Stimulated activated CD8-positive, alpha-beta memory T cell treated with anti-CD3 and anti-CD28 coated beads, Interleukin-4, amount 100 ng/mL, for 1 hour (primary cell): ENCODE measurements around the gene UBE2N.
"Not testable (repeated sequence)": the region's sequence is repeated elsewhere in the genome, so short reads cannot be mapped to it uniquely, and the experiment has no call there.

Experiments
- DNase-seq, 2 donors: peaks; one replicate each; pipeline ENCODE4 v3.0.0-alpha.2; 2020; ENCODE audit warnings: low read depth in 2 of 2, low spot score in 1 of 2

Gene UBE2N

DNA sequence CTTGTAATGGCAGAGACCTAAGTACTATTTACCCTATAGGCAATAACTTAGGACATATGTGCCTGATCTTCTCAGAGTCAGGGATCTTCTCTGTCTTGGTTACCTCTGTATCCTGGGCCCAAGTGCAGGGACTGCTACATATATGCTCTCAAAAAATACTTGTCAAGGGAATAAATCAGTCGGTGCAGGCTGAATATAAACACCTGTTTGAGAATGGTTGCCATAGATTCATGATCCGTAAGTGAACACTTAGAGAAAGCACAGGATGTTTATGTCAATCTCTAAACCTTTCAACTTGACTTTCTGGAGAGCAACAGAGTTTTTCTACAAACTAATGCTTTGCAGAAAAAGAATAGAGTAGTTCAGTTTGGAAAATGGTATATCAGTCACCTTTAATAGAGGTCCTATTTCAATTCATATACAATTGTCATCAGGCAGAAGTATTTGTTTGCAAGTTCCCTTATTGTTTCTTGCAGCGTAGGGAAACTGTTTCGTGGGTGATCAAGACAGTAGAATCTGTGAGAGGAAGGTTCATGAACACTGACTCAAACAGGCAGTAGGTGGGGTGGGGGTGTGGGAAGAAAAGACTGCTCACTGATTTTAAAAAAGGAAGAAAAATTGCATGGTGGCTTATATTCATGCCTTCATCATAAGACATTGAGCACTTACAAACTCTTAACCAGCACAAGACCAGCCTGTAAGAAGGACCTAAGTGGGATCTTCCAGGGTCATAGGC lies 6.0 kb upstream of the UBE2N start:
- DNase-seq = no peak

DNA sequence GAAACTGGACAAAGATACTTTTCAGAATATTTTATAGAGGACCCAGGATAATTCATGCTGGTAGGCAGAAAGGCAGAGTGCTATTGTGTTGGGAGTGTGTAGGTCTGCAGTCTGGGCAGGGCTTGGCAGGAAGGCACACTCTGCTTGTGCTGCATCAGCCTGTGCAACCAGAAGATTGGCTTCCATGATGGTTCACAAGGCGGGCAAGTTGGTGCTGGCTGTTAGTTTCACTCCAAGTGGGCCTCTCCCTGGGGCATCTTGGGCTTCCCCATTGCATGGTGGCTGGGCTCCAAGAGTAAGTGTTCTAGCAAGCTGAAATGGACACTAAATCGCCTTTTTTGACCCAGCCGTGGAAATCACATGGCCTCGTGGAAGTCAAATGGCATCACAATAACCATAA lies 1.8 kb upstream of the UBE2N start:
- no peak for DNase-seq

- no peak for DNase-seq
These were observed 929 bp upstream of the UBE2N start for GRCh38 chr12:93442411-93443340.

DNA sequence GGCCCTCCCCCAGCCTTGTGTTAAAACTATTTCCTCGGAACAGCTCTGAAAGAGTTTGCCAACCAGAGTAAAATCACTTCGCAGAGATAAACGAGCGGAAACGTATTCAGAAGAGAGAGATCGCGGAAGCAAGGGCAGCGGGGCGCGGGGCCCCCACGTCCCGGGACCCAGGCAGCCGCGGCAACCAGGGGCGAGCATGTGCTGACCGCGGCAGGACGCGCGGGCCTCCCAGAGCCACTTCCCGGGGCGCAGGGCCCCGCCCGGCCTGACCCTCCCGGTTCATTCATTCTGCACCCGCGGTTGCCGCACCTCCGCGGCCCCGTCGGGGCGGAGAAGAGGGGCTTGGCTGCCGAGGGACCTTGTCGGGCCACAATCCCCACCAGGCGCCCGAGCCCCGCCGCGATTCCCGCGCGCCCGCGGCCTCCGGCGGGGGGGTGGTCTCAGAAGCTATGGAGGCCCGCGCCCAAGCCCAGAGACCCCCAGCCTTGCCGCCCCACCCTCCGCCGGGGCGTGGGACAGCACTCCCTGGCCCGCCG lies 598 bp downstream of the UBE2N start:
- peak; percentile 1 to 19 for DNase-seq

GRCh38 chr12:93440043-93440835 lies 1.5 kb downstream of the UBE2N start:
- DNase-seq = no peak

DNA sequence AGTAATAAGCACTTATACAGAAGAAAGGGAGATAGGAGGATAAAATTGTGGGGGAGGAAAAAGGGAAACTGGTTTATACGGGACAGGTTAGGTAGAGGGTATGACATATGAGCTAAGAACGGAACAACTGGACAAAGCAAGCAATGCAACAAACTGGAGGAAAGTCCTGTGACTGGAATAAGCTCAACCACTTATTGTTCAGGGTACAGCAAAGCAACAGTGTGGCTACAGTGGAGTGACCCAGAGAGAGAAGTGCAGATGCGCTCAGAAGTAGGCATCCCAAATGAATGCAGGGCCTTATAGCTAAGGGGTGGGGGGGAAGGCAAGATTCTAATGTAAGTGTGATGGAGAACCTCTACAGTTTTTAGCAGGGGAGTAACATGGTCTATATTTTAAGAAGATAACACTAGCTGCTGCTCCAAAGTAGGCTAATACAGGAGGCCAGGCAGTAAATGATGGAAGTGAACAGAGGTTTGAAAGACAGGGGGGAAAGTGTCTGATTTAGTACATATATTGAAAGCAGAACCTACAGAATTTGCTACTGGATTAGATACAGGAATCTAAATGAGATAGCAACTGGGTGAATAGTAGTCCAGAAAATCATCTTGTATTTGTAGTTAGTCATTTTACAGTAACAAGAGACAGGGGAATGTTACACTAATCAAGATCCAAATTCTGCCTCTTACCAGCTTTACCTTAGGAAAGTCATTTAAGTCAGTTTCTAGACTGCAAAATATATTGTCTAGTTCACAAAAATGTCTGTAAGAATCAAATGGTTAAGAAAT lies 3.3 kb downstream of the UBE2N start:
- no peak for DNase-seq

DNA sequence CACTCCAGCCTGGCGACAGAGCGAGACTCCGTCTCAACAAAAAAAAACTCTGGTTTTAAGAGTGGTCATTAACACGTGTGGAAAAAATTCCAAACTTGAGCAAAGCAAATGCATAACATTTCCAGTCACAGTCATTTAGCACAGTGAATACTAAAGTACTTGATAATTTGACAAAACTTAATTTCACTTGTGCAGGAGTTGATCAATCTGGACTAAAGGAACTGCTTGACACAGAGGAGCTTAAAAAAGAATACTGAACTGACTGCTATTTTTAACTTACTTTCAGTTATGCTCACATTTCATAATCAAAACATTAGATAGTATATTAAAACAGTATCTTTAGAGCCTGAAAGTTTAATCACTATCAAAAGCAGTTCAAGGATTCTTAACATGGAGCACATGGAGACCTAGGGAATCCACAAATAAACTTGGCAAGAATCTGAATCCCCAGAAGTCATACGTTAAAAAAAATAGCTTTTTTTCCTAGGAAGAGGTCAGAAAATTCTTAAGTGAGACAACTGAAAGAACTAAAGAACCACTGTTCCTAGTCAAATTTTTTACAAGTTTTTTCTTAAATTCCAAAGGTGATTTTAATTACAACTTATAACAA lies 7.4 kb downstream of the UBE2N start:
- no peak for DNase-seq

DNA sequence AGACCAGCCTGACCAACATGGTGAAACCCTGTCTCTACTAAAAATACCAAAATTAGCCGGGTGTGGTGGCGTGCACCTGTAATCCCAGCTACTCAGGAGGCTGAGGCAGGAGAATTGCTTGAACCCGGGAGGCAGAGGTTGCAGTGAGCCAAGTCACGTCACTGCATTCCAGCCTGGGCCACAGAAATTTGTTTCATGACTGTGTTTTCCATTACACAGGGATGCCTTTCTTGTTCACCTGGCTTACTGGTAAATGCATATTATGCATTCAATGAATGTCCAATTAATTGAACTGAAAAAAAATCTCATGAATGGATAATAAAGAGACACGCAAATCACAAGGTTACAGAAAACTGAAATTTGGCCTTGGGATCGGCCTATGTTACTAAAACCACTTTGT lies 9.7 kb downstream of the UBE2N start:
- not testable (repeated sequence) for DNase-seq

GRCh38 chr12:93430280-93430679 lies 11.5 kb downstream of the UBE2N start:
- no peak for DNase-seq

GRCh38 chr12:93429852-93430251 lies 11.9 kb downstream of the UBE2N start:
- no peak for DNase-seq

DNA sequence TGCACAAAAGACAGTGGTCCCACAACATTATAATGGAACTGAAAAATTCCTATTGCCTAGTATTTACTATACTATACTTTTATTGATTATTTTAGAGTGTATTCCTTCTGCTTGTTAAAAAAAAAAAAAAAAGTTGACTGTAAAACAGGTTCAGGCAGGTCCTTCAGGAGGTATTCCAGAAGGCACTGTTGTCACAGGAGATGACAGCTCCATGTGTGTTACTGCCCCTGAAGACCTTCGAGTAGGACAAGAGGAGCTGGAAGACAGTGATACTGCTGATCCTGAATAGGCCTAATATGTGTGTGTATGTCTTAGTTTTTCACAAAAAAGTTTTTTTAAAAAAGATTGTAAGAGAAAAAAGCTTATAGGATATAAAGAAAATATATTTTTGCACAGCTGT lies 12.3 kb downstream of the UBE2N start:
- DNase-seq = no peak

DNA sequence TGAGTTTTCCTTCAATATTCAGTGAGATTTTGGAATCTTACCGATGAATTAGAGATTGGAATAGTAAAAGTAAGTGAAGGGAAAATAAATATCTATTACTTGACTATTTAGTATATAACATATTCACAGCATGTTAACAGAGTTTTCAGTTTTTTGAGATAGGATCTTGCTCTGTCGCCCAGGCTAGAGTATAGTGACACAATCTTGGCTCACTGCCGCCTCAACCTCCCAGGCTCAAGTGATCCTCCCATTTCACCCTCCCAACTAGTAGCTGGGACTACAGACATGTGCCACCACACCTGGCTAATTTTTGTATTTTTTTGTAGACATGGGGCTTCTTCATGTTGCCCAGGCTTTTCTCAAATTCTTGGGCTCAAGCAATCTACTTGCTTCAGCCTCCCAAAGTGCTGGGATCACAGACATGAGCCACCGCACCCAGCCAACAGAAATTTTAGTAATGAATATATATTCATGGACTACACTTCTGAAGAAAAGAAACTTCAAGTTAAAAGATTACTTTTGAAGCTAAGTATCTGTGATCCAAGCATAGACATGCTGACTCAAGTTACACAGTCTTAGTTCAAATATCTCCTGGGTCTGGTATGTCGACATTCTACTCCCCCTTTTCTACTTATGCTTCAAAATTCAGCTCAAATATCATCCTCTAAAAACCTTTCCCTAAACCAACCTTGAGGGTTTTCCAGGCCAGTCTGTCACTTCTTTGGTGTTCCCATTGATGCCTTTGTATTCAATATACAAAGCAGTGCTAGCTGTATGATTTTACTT lies 13.8 kb downstream of the UBE2N start:
- no peak for DNase-seq

- DNase-seq = no peak
These were observed 15.3 kb downstream of the UBE2N start for GRCh38 chr12:93426412-93426805.

- no peak for DNase-seq
These were observed 15.9 kb downstream of the UBE2N start for GRCh38 chr12:93425736-93426411.

DNA sequence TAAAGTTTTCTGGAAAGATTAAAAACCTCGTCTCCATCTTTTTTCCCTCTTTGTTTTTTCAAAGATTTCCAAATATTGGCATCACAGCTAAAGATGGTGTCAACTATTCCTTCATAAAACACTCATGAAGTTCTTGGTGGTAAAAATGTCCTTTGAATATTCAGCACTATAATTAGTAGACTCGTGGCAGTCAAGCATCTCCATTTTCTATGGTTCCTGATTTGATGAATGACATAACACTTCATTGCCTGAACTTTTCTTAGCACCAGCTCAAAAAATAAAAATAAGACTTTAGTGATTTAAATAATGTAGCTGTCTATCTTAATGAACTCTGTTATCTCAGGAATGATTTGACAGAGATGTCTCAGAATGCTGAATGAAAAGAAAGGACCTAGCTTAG lies 19.7 kb downstream of the UBE2N start:
- no peak for DNase-seq

DNA sequence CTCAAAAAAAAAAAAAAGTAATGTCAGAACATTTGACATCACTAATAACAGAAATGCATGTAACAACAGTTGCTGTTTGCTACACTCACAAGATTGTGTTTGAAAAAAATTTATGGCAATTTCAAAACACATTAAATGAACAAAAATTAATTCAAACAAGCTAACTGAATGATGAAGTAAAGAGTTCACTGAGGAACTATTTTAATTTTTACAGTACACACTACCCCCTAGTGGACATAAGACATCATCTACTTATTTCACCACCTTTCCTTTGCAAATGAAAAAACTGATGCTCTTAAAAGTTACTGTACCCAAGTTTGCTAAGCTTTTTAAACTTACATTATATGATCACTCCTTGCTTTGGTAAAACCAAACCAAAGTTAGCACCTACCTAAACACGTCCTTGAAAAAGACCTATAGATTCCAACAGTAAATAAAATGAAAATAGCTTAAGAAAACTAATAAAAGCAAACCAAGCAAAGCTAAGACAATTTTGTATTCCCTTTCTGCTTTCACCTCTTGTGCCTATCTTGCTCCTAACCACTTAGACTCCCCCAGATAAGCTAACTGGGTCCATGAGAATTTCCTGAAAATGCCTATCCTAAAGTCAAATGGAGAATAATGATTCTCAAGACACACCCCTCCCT lies 22.2 kb downstream of the UBE2N start:
- DNase-seq = no peak

DNA sequence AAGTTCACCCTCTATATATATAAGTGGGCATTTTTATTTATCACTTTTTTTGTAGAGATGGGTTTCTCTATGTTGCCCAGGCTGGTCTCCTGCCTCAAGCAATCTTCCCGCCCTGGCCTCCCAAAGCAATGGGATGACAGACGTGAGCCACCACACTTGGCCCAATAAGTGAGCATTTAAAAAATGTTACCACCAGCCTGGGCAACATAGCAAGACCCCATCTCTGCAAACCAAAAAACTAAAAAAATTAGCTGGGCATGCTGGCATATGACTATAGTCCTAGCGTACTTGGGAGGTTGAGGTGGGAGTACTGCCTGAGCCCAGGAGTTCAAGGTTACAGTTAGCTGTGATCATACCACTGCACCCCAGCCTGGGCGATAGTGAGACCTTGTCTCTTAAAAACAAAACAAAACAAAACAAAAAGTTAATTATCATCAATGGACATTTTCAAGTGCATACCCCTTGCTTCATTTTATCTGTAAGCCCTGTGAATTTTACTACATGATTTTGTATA lies 23.7 kb downstream of the UBE2N start:
- DNase-seq = no peak
